Midbrain (tissue), 1 donor: ENCODE data around the gene MARK3.
"Not testable (repeated sequence)": the region's sequence is repeated elsewhere in the genome, so short reads cannot be mapped to it uniquely, and the experiment has no call there.

Experiments
- DNase-seq: peaks from one replicate; lab custom pipeline; 2025; lab: John Stamatoyannopoulos, UW

Gene MARK3

GRCh38 chr14:103492156-103492925 lies 107.1 kb downstream of the MARK3 start:
- DNase-seq, result no peak

DNA sequence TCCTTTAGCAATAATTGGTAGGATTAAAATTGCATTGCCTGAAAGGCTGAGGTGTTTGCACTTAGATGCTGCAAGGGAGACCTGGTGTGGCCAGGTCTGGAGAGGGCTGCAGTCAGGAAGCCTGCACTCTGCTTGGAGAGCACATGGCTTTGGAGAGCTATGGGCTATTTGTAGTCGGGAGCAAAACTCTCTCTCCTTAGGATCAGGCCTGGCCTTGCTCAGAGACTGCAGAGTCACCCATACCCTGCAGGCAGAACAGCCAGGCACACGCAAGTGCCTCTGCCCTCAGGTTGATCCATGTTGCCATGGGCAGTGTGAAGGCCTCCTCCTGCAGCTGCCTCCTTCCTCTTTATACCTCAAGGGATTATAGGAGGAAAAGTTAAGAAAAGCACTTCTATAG lies 110.6 kb downstream of the MARK3 start:
- DNase-seq, result no peak

GRCh38 chr14:103496776-103497175 lies 111.6 kb downstream of the MARK3 start:
- no peak for DNase-seq

DNA sequence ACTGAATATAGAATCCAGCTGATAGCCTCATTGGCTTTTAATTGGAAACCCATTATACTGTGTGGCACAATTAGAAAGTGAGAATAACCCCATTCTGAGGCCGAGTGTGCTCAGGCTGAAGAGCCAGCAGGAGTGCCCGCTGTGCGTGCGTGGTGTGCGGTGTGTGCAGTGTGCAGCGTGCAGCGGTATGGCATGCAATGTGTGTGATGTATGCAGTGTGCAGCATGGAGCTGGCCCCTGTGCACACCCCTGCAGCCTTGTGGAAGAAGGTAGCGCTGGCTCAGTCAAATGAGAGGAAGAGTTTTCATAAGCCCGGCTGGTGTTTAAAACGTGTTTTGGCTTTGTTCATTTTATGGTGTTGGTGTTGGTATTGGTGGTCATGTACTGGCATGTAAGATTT lies 114.5 kb downstream of the MARK3 start:
- DNase-seq, result no peak

- DNase-seq, result peak; percentile 95
These were observed 115.2 kb downstream of the MARK3 start for GRCh38 chr14:103500148-103500990.

DNA sequence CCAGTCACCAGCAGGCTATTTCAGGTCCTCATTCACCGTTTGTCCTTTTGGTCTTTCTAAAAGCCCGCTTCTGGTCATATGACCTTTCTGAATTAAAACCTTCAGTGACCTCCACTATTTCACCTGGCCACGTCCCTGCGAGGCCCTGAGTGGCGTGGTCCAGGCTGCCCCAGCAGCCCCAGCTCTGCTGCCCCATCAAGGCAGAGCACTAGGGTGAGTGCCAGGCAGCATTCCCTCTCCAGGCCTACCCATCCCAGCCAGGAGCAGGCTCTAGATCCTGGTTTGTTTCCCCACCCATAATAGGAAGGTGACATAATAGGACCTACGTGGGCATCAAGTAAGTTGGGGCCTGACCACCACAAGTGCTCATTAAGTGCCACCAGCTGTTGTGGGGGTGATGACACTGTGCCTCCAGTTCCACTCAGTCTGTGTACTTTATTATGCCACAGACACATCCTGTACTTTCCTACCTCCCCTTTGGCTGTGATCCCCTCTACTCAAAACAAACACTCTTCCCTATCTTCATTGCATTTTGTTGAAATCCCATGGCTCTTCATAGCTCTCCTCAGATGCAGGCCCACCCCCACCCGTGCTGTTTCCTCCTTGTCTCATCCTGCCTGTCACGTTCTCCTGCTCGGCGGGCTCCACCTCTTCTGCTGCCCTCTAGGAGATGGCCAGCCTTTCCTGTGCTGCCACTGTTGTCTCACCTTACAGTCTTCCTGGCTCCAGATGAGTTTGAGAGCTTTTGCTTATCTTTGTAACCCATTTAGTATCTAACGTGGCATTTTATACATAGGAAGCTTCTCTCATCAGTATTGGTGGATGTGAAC lies 116.0 kb downstream of the MARK3 start:
- no peak for DNase-seq

- DNase-seq, result no peak
These were observed 116.9 kb downstream of the MARK3 start for GRCh38 chr14:103501921-103502669.

- DNase-seq, result no peak
These were observed 117.7 kb downstream of the MARK3 start for GRCh38 chr14:103502877-103503276.

GRCh38 chr14:103503296-103503695 lies 118.1 kb downstream of the MARK3 start:
- DNase-seq, result no peak

DNA sequence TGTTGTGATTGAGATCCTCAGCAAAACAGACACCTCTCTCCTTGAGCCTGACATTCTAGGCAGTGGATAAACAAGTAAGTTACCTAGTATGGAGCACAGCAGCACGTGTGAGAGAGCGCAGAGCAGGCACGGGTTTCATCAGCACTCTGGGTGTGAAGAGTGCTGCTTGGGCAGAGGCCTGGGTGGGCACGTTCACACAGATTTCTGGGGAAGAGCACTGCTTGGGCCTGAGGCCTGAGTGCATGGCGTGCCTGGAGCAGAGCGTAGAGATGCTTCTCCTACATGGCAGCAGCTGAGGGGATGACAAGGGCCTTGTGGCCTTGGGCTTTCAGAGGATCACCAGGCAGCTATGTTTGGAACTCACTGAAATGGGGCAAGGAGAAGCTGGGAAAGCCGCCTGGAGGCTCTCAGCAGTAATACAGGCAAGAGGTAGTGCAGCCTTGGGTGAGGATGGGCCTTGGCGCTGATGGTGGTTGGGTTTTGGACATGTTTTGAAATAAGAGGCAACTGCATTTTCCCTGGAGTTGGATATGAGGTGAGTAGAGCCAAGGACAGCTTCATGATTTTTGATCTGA lies 119.9 kb downstream of the MARK3 start:
- DNase-seq, result no peak

DNA sequence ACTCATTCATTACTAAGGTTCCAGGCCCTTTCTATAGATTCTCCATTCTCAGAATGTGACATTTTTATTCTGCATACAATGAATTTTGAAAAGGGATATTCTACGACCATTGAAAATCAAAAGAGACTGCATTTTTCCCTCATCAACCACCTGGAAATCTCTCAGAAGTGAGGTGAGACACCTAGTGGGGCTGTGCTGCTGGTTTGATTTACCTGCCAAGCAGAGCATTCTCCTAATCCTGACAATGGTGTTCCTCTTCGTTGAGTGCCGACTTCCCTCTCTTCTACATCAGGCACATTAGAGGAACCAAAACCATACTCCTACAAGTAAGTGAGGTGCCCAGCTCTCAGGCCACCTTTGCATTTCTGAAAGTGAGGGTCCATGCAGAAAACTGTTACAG lies 122.5 kb downstream of the MARK3 start:
- DNase-seq, result no peak

DNA sequence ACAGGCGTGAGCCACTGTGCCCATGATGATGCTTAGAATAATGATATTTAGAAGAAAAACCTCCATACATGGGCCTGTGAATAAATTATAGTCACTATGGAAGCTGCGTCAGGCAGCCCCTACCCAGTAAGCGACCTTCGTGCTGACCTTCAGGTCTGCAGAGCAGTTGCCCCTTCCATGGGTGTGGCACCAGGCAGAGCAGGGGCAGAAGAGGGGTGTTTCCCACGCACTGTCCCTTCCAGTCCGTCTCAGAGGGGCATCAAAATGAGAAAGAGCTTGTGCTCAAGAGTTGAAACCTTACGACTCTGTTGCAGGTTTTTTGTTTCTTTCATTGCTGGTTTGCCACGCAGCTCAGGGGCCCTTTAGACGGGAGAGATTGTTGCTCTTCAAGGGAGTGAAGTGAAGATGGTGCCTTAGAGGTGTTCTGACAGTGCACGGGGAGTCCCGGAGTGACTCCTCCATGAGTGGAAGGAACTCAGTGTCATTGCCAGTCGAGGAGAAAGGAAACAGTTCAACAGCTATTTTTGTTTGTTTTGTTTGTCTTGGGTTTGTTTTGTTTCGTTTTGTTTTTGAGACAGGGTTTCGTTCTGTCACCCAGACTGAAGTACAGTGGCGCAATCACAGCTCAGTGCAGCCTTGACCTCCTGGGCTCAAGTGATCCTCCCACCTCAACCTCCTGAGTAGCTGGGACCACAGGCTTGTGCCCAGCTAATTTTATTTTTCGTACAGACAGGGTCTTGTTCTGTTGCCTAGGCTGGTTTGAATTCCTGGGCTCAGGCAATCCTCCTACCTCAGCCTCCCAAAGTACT lies 123.5 kb downstream of the MARK3 start:
- no peak for DNase-seq

DNA sequence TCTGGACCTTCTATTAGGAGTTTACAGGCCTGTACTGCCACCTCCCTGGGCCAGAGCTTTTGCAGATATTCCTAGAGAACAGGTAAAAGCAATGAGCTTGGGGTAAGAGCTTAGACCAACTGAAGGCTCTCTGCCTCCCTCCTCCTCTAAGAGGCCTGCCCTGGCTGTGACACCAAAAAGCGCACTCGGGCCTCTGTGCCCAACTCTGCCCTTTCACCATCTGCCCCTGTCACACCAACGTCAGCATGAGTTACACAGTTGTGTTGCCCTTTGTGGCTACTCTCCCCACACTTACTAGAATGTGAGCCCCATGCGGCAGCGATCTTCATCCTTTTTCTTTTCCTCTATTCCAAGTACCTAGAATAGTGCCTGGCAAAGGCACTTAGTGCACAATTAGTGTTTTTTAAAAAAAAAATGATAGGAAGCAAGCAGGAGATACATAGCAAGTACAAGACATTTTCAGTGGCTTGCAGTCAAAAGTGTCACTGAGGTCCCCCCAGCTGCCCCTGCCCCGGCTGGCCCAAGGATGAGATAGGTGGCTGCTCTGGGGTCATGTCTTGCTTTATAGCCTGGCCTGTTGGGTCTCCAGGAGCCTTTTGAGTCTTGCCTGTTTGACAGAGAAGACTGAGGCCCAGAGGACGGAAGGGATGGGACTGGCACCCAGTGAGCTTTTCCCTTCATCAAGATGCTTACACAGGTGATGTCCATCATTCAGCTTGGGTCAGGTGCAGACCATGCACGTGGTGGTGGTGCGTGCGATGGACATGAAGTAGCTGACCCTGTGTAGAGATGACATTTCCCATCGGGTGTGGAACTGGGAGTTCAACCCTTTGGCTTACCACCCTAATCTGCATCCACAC lies 124.9 kb downstream of the MARK3 start:
- no peak for DNase-seq

DNA sequence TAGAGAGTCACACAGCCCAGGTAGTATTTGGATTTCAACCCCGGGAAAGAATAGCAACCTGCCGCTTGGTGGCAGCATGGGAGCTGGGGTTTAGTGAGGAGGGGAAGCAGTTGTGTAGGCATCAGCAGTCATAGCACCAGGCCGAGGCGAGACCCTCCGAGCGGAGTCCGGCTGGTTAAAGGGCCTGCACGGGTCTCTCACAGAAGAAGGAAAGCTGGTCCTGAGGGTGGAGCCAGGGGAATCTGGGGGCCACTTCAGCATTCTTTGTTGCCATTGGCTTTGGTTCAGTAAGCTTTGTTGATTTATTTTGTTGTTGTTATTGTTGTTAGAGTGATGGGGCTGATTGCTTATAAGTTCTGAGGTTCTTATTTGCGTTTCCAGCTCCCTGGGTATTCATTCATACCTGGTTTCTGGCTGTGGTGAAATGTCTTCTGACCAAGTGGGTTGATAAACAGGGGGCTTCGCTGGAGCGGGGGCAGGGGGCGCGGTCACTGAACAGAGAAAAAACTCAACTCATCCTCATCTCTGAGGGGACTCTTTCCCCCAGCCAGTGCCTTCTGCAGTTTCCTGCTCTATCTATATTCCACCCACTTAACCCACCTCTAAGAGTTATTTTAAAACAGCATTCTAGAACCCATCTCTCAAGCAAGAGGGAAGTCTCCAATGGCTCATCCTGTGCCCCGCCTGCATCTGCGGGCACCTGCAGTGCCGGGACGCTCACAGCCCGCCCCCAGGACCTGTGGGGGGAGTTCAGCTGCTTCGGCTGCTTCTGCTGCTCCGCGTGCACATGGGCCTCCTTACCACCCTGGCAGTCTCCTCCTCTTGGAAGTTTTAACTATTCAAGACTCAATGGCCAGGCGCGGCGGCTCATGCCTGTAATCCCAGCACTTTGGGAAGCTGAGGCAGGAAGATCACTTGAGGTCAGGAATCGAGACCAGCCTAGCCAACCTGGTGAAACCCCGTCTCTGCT lies 125.8 kb downstream of the MARK3 start:
- no peak for DNase-seq

GRCh38 chr14:103512180-103512579 lies 127.0 kb downstream of the MARK3 start:
- DNase-seq, result not testable (repeated sequence)

DNA sequence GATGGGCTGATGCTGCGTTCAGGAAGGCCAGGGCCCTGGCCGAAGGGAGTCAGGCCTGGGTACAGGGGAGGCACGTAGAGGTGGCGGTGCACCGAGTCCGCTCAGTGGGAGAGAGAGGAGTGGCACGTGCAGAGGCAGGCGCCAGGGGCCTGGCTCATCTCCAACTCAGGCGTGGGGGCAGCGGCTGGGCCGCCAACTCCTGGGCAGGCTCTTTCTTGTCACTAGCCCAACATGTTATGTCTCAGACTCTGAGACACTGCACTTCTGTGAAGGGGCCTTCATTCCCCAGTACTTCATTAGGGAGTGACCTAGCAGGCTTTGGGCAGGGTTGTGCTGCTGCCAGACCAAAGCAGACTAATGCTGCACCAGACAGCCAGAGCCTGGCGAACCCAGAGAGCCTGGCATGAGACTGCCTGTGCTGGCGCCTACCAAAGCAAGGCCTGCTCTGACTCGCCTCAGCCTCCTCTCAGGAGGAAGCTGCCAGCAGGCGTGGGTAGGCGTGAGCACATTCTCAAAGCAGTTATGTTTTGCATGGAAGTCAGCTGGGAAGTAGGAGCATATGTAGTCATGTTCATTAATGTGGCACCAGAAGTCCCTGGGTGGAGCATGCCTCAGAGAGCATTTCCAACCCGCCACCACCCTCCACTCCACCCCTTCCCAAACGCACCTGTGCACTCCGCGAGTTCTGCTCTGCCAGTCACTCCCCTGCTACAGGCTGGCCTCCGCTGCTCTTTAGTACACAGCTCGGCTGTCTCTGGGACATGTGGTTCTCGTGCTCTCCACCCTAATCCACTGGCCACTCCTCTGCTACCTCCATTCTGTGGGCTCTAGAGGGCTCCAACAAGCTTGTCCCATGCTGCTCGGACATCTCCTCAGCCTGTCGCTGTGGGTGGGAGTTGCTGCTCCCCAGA lies 127.7 kb downstream of the MARK3 start:
- peak; percentile 40 for DNase-seq
